Mammary epithelial cell (primary cell): ENCODE results near the gene PIK3IP1.

Experiments
- EZH2 ChIP-seq: IDR thresholded peaks from 2 replicates; pipeline ENCODE4 v1.6.1; 2012; ENCODE audit warnings: low read length, inconsistent platforms, borderline replicate concordance
- TF ChIP-seq, protein P1 (sequence below), 2 donors: IDR thresholded peaks in 1 of 2; conservative IDR thresholded peaks in 1 of 2; 2 replicates each; pipeline ENCODE4 v1.5.1; 2011 to 2012; ENCODE audit warnings: inconsistent platforms in 2 of 2, low read length in 2 of 2, mild to moderate bottlenecking in 2 of 2, control low read depth in 1 of 2, low read depth in 1 of 2; ENCODE audit not compliant: insufficient read depth in 1 of 2; ENCODE audit errors: extremely low read depth in 1 of 2

DNA sequence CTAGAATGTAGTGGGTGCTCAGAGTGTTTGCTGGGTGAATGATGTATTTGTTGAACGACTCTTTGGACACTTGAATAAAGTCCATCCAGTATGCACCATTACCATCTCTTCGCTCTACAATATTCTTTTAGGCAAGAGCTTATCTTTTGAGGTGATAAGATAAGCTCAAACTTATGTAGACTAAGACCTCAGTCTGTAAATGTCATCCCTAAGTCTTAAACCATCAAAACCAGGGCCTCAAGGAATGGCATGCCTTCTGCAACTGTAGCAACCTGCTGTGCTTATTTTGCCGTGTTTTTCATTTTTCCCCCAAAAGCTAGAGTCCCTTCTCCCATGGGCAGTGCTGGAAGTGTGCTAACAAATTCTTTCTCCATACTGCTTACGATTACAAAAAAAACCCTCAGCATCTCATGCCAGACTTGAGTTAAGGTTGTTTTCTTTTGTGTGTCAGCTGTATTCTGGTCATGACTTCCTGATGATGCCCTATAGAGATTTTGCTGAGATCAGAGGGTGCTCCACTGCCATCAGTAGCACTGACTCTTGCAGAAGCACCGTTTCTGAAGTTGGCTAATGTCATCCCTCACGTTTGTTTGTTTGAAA lies 52.4 kb downstream of the PIK3IP1 start:
- TF ChIP-seq, protein P1, sequence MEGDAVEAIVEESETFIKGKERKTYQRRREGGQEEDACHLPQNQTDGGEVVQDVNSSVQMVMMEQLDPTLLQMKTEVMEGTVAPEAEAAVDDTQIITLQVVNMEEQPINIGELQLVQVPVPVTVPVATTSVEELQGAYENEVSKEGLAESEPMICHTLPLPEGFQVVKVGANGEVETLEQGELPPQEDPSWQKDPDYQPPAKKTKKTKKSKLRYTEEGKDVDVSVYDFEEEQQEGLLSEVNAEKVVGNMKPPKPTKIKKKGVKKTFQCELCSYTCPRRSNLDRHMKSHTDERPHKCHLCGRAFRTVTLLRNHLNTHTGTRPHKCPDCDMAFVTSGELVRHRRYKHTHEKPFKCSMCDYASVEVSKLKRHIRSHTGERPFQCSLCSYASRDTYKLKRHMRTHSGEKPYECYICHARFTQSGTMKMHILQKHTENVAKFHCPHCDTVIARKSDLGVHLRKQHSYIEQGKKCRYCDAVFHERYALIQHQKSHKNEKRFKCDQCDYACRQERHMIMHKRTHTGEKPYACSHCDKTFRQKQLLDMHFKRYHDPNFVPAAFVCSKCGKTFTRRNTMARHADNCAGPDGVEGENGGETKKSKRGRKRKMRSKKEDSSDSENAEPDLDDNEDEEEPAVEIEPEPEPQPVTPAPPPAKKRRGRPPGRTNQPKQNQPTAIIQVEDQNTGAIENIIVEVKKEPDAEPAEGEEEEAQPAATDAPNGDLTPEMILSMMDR (conservative IDR thresholded peaks at IDR 0.05 in 1 of 2, IDR thresholded peaks at IDR 0.05 in 1 of 2; ENCODE audit: extremely low read depth in 1 of 2, insufficient read depth in 1 of 2, low read depth in 1 of 2, low read length in 2 of 2) = no peak
- TF ChIP-seq EZH2 = no peak
